Measurements from ENCODE around the gene GSE1. TPM values are rescaled to one million over a fixed set of nuclear protein-coding genes. Genes with fewer than 3 reads are reported as not detected.

The GSE1 gene
- total and polyA plus RNA-seq, 2 of the 13 experiments (the other 11 are each of a cell fraction or from before 2014, with no cell fraction given): 16.1 to 31.2 TPM

DNA sequence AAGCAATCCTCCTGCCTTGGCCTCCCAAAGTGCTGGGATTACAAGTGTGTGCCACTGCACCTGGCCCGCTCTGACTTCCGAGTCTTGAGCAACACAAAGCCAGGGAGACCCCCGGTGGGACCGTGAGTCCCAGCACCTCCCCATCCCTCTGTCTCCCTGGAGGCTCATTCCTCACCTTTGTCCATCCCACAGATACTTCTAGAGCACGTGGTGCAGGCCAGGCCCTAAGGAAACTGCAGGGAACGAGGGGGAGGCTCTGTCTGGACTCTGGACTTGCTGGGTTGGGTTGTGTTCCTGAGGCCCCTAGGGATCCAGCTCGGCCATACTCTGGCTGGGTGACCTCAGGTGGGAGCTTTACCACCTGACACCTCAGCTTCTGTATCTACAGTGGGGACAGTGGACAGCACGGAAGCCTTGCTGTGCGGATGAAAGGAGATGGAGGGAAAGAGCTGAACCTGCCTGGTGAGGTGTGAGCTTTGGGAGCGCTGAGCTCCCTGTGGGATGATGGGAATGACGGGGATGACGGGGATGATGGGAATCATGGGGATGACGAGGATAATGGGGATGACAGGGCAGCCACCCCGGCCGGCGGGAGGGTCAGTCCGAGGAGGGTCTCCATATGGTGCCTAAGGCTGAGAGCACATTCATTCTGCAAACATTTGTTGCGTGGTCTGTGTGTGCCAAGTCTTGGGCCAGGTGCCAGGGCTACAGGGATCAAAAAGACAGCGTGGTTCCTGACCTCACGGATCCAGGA, 111.2 kb downstream of the GSE1 start (continued):
- TF ChIP-seq SOX5 (CRISPR knock-in tag; IDR thresholded peaks at IDR 0.05; ENCODE audit: borderline replicate concordance) (no peak), ZNF496 (CRISPR knock-in tag; IDR thresholded peaks at IDR 0.05; ENCODE audit: insufficient replicate concordance) (no peak), ZNF781 (CRISPR knock-in tag; IDR thresholded peaks at IDR 0.05; ENCODE audit: borderline replicate concordance, not compliant biosample characterization) (no peak), REPIN1 (CRISPR knock-in tag; IDR thresholded peaks at IDR 0.05; ENCODE audit: borderline replicate concordance, low read depth) (no peak), ZNF136 (CRISPR knock-in tag; IDR thresholded peaks at IDR 0.05; ENCODE audit: low read depth) (no peak), ZNF124 (CRISPR knock-in tag; IDR thresholded peaks at IDR 0.05) (no peak), ARID4A (CRISPR knock-in tag; IDR thresholded peaks at IDR 0.05; ENCODE audit: borderline replicate concordance) (peak; percentile 35; the same call in 1 of the 2 replicates), POLR2AphosphoS2 (IDR thresholded peaks at IDR 0.05; ENCODE audit: low read depth, low read length) (no peak), ZFP1 (CRISPR knock-in tag; IDR thresholded peaks at IDR 0.05) (no peak), KDM2A (CRISPR knock-in tag; IDR thresholded peaks at IDR 0.05; ENCODE audit: borderline replicate concordance, low read depth) (no peak), RCOR2 (CRISPR knock-in tag; IDR thresholded peaks at IDR 0.05) (no peak), HNF4A (CRISPR knock-in tag; IDR thresholded peaks at IDR 0.05) (peak; percentile 68), ZNF75D (CRISPR knock-in tag; IDR thresholded peaks at IDR 0.05; ENCODE audit: borderline replicate concordance) (no peak), ZNF547 (CRISPR knock-in tag; IDR thresholded peaks at IDR 0.05) (0 out of 2 replicates have a peak, but pooled peaks have one; percentile 58), ZFP90 (CRISPR knock-in tag; IDR thresholded peaks at IDR 0.05; ENCODE audit: borderline replicate concordance) (no peak), ATM (IDR thresholded peaks at IDR 0.05; ENCODE audit: borderline replicate concordance) (no peak), ZBTB38 (CRISPR knock-in tag; IDR thresholded peaks at IDR 0.05) (no peak), STAT5B (CRISPR knock-in tag; IDR thresholded peaks at IDR 0.05) (no peak)
- TF ChIP-seq, protein P1, sequence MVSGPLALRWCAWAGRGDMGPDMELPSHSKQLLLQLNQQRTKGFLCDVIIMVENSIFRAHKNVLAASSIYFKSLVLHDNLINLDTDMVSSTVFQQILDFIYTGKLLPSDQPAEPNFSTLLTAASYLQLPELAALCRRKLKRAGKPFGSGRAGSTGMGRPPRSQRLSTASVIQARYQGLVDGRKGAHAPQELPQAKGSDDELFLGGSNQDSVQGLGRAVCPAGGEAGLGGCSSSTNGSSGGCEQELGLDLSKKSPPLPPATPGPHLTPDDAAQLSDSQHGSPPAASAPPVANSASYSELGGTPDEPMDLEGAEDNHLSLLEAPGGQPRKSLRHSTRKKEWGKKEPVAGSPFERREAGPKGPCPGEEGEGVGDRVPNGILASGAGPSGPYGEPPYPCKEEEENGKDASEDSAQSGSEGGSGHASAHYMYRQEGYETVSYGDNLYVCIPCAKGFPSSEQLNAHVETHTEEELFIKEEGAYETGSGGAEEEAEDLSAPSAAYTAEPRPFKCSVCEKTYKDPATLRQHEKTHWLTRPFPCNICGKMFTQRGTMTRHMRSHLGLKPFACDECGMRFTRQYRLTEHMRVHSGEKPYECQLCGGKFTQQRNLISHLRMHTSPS (CRISPR knock-in tag; IDR thresholded peaks at IDR 0.05; ENCODE audit: low read depth): no peak
- TF ChIP-seq, protein P2, sequence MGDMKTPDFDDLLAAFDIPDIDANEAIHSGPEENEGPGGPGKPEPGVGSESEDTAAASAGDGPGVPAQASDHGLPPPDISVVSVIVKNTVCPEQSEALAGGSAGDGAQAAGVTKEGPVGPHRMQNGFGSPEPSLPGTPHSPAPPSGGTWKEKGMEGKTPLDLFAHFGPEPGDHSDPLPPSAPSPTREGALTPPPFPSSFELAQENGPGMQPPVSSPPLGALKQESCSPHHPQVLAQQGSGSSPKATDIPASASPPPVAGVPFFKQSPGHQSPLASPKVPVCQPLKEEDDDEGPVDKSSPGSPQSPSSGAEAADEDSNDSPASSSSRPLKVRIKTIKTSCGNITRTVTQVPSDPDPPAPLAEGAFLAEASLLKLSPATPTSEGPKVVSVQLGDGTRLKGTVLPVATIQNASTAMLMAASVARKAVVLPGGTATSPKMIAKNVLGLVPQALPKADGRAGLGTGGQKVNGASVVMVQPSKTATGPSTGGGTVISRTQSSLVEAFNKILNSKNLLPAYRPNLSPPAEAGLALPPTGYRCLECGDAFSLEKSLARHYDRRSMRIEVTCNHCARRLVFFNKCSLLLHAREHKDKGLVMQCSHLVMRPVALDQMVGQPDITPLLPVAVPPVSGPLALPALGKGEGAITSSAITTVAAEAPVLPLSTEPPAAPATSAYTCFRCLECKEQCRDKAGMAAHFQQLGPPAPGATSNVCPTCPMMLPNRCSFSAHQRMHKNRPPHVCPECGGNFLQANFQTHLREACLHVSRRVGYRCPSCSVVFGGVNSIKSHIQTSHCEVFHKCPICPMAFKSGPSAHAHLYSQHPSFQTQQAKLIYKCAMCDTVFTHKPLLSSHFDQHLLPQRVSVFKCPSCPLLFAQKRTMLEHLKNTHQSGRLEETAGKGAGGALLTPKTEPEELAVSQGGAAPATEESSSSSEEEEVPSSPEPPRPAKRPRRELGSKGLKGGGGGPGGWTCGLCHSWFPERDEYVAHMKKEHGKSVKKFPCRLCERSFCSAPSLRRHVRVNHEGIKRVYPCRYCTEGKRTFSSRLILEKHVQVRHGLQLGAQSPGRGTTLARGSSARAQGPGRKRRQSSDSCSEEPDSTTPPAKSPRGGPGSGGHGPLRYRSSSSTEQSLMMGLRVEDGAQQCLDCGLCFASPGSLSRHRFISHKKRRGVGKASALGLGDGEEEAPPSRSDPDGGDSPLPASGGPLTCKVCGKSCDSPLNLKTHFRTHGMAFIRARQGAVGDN (CRISPR knock-in tag; IDR thresholded peaks at IDR 0.05): peak; percentile 78
